GM12878 (cell line): Measurements from ENCODE around the gene SMPD3. TPM values are rescaled to one million over a fixed set of nuclear protein-coding genes. Genes with fewer than 3 reads are reported as not detected.

Experiments
- ATF2 ChIP-seq: IDR thresholded peaks from 2 replicates; pipeline ENCODE4 v1.6.1; 2012; ENCODE audit warnings: low read length, inconsistent platforms
- ATF7 ChIP-seq: fragments of 450-650 bp; IDR thresholded peaks from 2 replicates; pipeline ENCODE4 v1.6.1; 2016; ENCODE audit warnings: low read depth, mild to moderate bottlenecking
- BMI1 ChIP-seq: fragments of 450-650 bp; IDR thresholded peaks from 2 replicates; pipeline ENCODE4 v1.6.1; 2016; ENCODE audit warnings: mild to moderate bottlenecking, moderate library complexity, borderline replicate concordance
- CBX5 ChIP-seq: sonication (generic); IDR thresholded peaks from 2 replicates; pipeline ENCODE4 v1.6.1; 2016; ENCODE audit warnings: low read depth, moderate library complexity, mild to moderate bottlenecking, inconsistent platforms
- E4F1 ChIP-seq: fragments of 450-650 bp; IDR thresholded peaks from 2 replicates; pipeline ENCODE4 v1.6.1; 2018; ENCODE audit warnings: borderline replicate concordance, mild to moderate bottlenecking; ENCODE audit not compliant: partially characterized antibody
- ELK1 ChIP-seq: IDR thresholded peaks from 2 replicates; pipeline ENCODE4 v1.6.1; 2012; ENCODE audit warnings: low read depth, low read length, improper control_type of control experiment
- ETV6 ChIP-seq, 2 experiments: fragments of 450-650 bp in 1 of 2; IDR thresholded peaks in 1 of 2; conservative IDR thresholded peaks in 1 of 2; 2 replicates each; pipeline ENCODE4 v1.6.1; 2014; ENCODE audit warnings: antibody characterized with exemption in 1 of 2, borderline replicate concordance in 1 of 2, low read depth in 1 of 2, mild to moderate bottlenecking in 1 of 2, moderate library complexity in 1 of 2
- IKZF2 ChIP-seq, 2 experiments: fragments of 450-650 bp; IDR thresholded peaks; 2 replicates each; pipeline ENCODE4 v1.6.1; 2017; ENCODE audit warnings: mild to moderate bottlenecking in 2 of 2, moderate library complexity in 2 of 2
- IRF4 ChIP-seq: IDR thresholded peaks from 2 replicates; pipeline ENCODE4 v1.6.1; 2011; ENCODE audit warnings: low read depth, low read length
- KAT2A ChIP-seq: conservative IDR thresholded peaks from 2 replicates; pipeline ENCODE4 v1.6.1; 2011; ENCODE audit warnings: low read depth, low read length; ENCODE audit not compliant: control insufficient read depth
- NR2F1 ChIP-seq: fragments of 450-650 bp; conservative IDR thresholded peaks from 2 replicates; pipeline ENCODE4 v1.6.1; 2017; ENCODE audit warnings: mild to moderate bottlenecking
- PBX3 ChIP-seq: IDR thresholded peaks from 2 replicates; pipeline ENCODE4 v1.6.1; 2011; ENCODE audit warnings: mild to moderate bottlenecking, low read depth, low read length, moderate library complexity; ENCODE audit not compliant: insufficient replicate concordance
- PKNOX1 ChIP-seq: fragments of 450-650 bp; IDR thresholded peaks from 2 replicates; pipeline ENCODE4 v1.6.1; 2016; ENCODE audit warnings: mild to moderate bottlenecking
- POLR2A ChIP-seq: IDR thresholded peaks from 2 replicates; pipeline ENCODE4 v1.6.1; 2011; ENCODE audit warnings: low read depth, mild to moderate bottlenecking, low read length
- POLR2AphosphoS2 ChIP-seq: IDR thresholded peaks from 2 replicates; pipeline ENCODE4 v1.6.1; 2011; ENCODE audit warnings: low read depth, mild to moderate bottlenecking, low read length, improper control_type of control experiment, moderate library complexity
- SIN3A ChIP-seq: IDR thresholded peaks from 2 replicates; pipeline ENCODE4 v1.6.1; 2012; ENCODE audit warnings: low read depth, low read length, improper control_type of control experiment
- SP1 ChIP-seq: IDR thresholded peaks from one replicate; pipeline ENCODE4 v1.6.1; 2011; ENCODE audit warnings: low read depth, low read length
- USF1 ChIP-seq: IDR thresholded peaks from 2 replicates; pipeline ENCODE4 v1.6.1; 2011; ENCODE audit warnings: borderline replicate concordance, low read depth, mild to moderate bottlenecking, moderate library complexity, mixed read lengths, low read length; ENCODE audit not compliant: insufficient read depth; ENCODE audit errors: extremely low read length
- YY1 ChIP-seq: IDR thresholded peaks from 2 replicates; pipeline ENCODE4 v1.6.1; 2011; ENCODE audit warnings: low read depth, mild to moderate bottlenecking, low read length
- ZNF384 ChIP-seq: IDR thresholded peaks from 2 replicates; pipeline ENCODE4 v1.6.1; 2012; ENCODE audit warnings: low read depth, mild to moderate bottlenecking, low read length, improper control_type of control experiment, borderline replicate concordance
- polyA plus RNA-seq, 11 experiments: library from polyadenylated mRNA; depleted of rRNA in 4 of 11; unstranded in 6 of 11; stranded (reverse) in 5 of 11; fragments of >200 nt; fragmentation: Nextera tagmentation in 4 of 11; fragmentation: Illumina TruSeq in 1 of 11; extraction: Ambion mirVana in 4 of 11; extraction: Trizol in 1 of 11; gene quantifications; 1 replicate in 1 of 11; 2 replicates in 10 of 11; pipeline versions ENCODE4 v1.2.1 to v1.2.3, GENCODE V29; 2011 to 2016; ENCODE audit warnings: inconsistent platforms in 2 of 11, missing spikeins in 2 of 11, low read depth in 1 of 11
- total RNA-seq, 4 experiments: library from RNA; depleted of rRNA in 3 of 4; stranded (reverse); fragments of >200 nt in 3 of 4; fragmentation: Illumina TruSeq in 1 of 4; extraction: Trizol in 1 of 4; gene quantifications; 2 replicates each; pipeline versions ENCODE4 v1.2.1 to v1.2.3, GENCODE V29; 2013 to 2021

The SMPD3 gene
- total and polyA plus RNA-seq, 10 of the 15 experiments (the other 5 are each of a cell fraction or from before 2014, with no cell fraction given), result 0.04 to 2.0 (median 1.2) TPM

- TF ChIP-seq BMI1, result no peak
- no peak for TF ChIP-seq USF1
- TF ChIP-seq ELK1, result no peak
- peak; percentile 90 to 91 for TF ChIP-seq IKZF2 (IDR thresholded peaks at IDR 0.05)
- TF ChIP-seq ATF7, result no peak
- peak; percentile 27; the same call in 1 of the 2 replicates for TF ChIP-seq PKNOX1
- no peak for TF ChIP-seq ATF2
- TF ChIP-seq IRF4, result peak; percentile 59; the same call in 1 of the 2 replicates
- peak in 1 of 2 experiments; percentile 49; a peak in 1 of 4 replicates for TF ChIP-seq ETV6 (conservative IDR thresholded peaks at IDR 0.05 in 1 of 2, IDR thresholded peaks at IDR 0.05 in 1 of 2; ENCODE audit: borderline replicate concordance in 1 of 2, low read depth in 1 of 2)
- TF ChIP-seq KAT2A, result no peak
- TF ChIP-seq POLR2AphosphoS2, result no peak
- TF ChIP-seq ZNF384, result no peak
- TF ChIP-seq PBX3, result no peak
- no peak for TF ChIP-seq YY1
- no peak for TF ChIP-seq CBX5
- TF ChIP-seq NR2F1, result peak; percentile 55; the same call in 1 of the 2 replicates
- no peak for TF ChIP-seq E4F1
- no peak for TF ChIP-seq SIN3A
- no peak for TF ChIP-seq POLR2A
- peak; percentile 32 for TF ChIP-seq SP1
These were observed 78.4 kb downstream of the SMPD3 start (continued) for GRCh38 chr16:68369697-68370580.
